ENCODE results near the gene SPON1. TPM values are rescaled to one million over a fixed set of nuclear protein-coding genes. Genes with fewer than 3 reads are reported as not detected.
A peak's percentile ranks its signal among the peaks of the same experiment; 100 is the strongest.

The SPON1 gene
- total RNA-seq, 3 donors from 2014 or later (not counting 1 experiment from before 2014, with no cell fraction given) = 0.09 to 0.18 TPM; not detected in 1

DNA sequence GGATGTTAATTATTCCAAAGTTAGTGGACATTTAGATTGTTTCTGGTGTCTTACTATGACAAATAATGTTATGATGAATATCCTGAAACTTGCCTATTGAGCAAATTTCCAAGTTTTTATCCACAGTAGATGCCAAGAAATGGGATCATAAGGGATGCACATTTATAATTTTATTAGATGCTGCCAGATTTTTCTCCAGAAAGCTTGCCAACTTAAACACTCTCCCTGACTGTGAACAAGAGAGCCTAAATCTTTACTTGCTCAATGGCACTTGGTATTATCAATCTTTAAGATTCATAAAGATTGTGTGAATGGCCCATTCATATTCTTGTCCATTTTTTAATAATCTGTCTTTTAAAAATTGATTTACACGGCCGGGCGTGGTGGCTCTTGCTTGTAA lies 82.4 kb downstream of the SPON1 start:
- no peaks in the 10 kb centered on the region for H3K4me1 Mint-ChIP-seq
- no peak for ATAC-seq
- no peaks in the 10 kb centered on the region for H3K9me3 ChIP-seq (ENCODE audit: control insufficient read depth, insufficient read depth, low read length)

GRCh38 chr11:14045417-14045816 lies 82.9 kb downstream of the SPON1 start:
- no peak for ATAC-seq
- no peaks in the 10 kb centered on the region for H3K9me3 Mint-ChIP-seq
- 95% methylated on average over 2 of the region's 2 CpGs for WGBS (ENCODE audit: insufficient coverage)
- Histone ChIP-seq H3K27ac (ENCODE audit: low read length) (no peak overlapping the region), H3K4me1 (ENCODE audit: control insufficient read depth, insufficient read depth, low read length) (no peaks in the 10 kb centered on the region), H3K4me3 (ENCODE audit: low read length) (no peak overlapping the region), H3K36me3 (ENCODE audit: control insufficient read depth, insufficient read depth, low read length) (no peaks in the 10 kb centered on the region), H3K9me3 (ENCODE audit: control insufficient read depth, insufficient read depth, low read length) (no peaks in the 10 kb centered on the region), H3K27me3 (ENCODE audit: control insufficient read depth, insufficient read depth, low read length) (no peaks in the 10 kb centered on the region)
- intact Hi-C loops (cut with micrococcal nuclease) = no loop called here
- no peaks in the 10 kb centered on the region for H3K36me3 Mint-ChIP-seq
- no peak overlapping the region for H3K27ac Mint-ChIP-seq
- TF ChIP-seq, protein P1, sequence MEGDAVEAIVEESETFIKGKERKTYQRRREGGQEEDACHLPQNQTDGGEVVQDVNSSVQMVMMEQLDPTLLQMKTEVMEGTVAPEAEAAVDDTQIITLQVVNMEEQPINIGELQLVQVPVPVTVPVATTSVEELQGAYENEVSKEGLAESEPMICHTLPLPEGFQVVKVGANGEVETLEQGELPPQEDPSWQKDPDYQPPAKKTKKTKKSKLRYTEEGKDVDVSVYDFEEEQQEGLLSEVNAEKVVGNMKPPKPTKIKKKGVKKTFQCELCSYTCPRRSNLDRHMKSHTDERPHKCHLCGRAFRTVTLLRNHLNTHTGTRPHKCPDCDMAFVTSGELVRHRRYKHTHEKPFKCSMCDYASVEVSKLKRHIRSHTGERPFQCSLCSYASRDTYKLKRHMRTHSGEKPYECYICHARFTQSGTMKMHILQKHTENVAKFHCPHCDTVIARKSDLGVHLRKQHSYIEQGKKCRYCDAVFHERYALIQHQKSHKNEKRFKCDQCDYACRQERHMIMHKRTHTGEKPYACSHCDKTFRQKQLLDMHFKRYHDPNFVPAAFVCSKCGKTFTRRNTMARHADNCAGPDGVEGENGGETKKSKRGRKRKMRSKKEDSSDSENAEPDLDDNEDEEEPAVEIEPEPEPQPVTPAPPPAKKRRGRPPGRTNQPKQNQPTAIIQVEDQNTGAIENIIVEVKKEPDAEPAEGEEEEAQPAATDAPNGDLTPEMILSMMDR (IDR thresholded peaks at IDR 0.05) = no peak
- H3K27me3 Mint-ChIP-seq (ENCODE audit: low read depth in 2 of 2) = peaks cover 0 to 9% of the 10 kb centered on the region in 2 donors
- no peaks in the 10 kb centered on the region for H3K4me1 Mint-ChIP-seq
- H3K4me3 Mint-ChIP-seq = no peak overlapping the region
- DNase-seq = no peak

More for the DNA sequence above, 82.4 kb downstream of the SPON1 start:
- Mint-ChIP-seq H3K36me3 (no peaks in the 10 kb centered on the region), H3K27me3 (ENCODE audit: low read depth in 2 of 2) (peaks cover 0 to 9% of the 10 kb centered on the region in 2 donors), H3K4me3 (no peak overlapping the region), H3K9me3 (no peaks in the 10 kb centered on the region), H3K27ac (no peak overlapping the region)
- intact Hi-C loops (cut with micrococcal nuclease) = no loop called here
- H3K27me3 ChIP-seq (ENCODE audit: control insufficient read depth, insufficient read depth, low read length) = no peaks in the 10 kb centered on the region
- H3K4me1 ChIP-seq (ENCODE audit: control insufficient read depth, insufficient read depth, low read length) = no peaks in the 10 kb centered on the region
- H3K27ac ChIP-seq (ENCODE audit: low read length) = no peak overlapping the region
- 100% methylated on average over 3 of the region's 3 CpGs for WGBS (ENCODE audit: insufficient coverage)
- TF ChIP-seq, protein P1 (IDR thresholded peaks at IDR 0.05) = no peak
- no peaks in the 10 kb centered on the region for H3K36me3 ChIP-seq (ENCODE audit: control insufficient read depth, insufficient read depth, low read length)
- DNase-seq = no peak
- H3K4me3 ChIP-seq (ENCODE audit: low read length) = no peak overlapping the region

DNA sequence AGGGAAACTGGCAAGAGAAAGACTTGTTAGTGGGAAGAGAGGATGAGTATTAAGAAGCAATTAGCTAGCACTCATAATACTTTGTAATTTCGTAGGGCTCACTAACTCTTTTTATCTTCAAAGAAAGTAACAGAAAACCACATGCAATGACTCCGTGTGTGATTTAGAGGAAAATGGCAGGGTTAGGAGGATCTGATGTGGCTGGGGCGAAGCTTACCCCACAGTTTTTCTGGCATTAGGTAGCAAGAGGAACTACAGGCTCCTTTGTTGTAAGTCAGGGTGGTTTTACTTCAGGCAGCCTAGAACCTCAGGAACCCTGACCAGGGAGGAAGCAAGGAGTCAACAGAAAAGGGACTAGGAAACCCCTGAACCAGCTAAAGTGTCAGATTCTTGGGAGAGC lies 89.7 kb downstream of the SPON1 start:
- Mint-ChIP-seq H3K4me1 (peaks cover 17 to 26% of the 10 kb centered on the region in 2 donors), H3K36me3 (no peaks in the 10 kb centered on the region), H3K27ac (no peak overlapping the region), H3K4me3 (no peak overlapping the region), H3K27me3 (ENCODE audit: low read depth in 2 of 2) (peaks cover 0 to 9% of the 10 kb centered on the region in 2 donors), H3K9me3 (no peaks in the 10 kb centered on the region)
- ATAC-seq (no peak), DNase-seq (peak in 1 of 2 donors; percentile 20)
- H3K4me3 ChIP-seq (ENCODE audit: low read length) = no peak overlapping the region
- H3K4me1 ChIP-seq (ENCODE audit: control insufficient read depth, insufficient read depth, low read length) = peaks cover 5% of the 10 kb centered on the region
- TF ChIP-seq, protein P1 (IDR thresholded peaks at IDR 0.05) = no peak
- H3K27ac ChIP-seq (ENCODE audit: low read length) = no peak overlapping the region
- WGBS (ENCODE audit: insufficient coverage) = 56% methylated on average over 2 of the region's 3 CpGs
- no peaks in the 10 kb centered on the region for H3K36me3 ChIP-seq (ENCODE audit: control insufficient read depth, insufficient read depth, low read length)
- H3K27me3 ChIP-seq (ENCODE audit: control insufficient read depth, insufficient read depth, low read length) = no peaks in the 10 kb centered on the region
- no peaks in the 10 kb centered on the region for H3K9me3 ChIP-seq (ENCODE audit: control insufficient read depth, insufficient read depth, low read length)
- intact Hi-C loops (cut with micrococcal nuclease) = no loop called here

Measured in natural killer cell (primary cell).